Measurements from ENCODE around the gene MAPK4. TPM values are rescaled to one million over a fixed set of nuclear protein-coding genes. Genes with fewer than 3 reads are reported as not detected.
"Not testable (repeated sequence)": the region's sequence is repeated elsewhere in the genome, so short reads cannot be mapped to it uniquely, and the experiment has no call there.

Gene MAPK4
- total RNA-seq, 2 donors from 2014 or later, result 1.0 to 1.6 TPM

DNA sequence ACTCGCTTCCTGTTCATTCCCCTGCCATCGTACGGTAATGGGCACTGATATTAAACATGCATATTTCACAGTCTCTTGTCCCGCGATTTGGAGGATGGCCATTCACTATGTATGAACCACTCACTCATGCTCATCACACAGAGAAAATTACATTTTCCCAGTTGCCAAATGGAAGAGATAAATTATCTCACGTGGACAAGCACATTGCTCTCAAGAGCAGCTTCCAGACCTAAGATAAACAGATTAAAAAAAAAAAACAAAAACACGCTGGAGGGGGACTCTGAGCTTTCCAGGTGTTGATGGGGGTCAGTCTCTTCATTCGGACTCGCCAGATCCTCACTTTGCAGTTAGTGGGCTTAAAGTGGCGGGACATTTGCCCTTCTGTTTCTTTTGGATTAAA is 1.7 kb upstream of the MAPK4 start:
- H3K4me1 ChIP-seq, result peaks cover 14% of the 10 kb centered on the region
- no peaks in the 10 kb centered on the region for H3K27me3 ChIP-seq
- ATAC-seq (no peak), DNase-seq (no peak)
- no peak for TF ChIP-seq POLR2A (IDR thresholded peaks at IDR 0.05)
- TF ChIP-seq, protein P1, sequence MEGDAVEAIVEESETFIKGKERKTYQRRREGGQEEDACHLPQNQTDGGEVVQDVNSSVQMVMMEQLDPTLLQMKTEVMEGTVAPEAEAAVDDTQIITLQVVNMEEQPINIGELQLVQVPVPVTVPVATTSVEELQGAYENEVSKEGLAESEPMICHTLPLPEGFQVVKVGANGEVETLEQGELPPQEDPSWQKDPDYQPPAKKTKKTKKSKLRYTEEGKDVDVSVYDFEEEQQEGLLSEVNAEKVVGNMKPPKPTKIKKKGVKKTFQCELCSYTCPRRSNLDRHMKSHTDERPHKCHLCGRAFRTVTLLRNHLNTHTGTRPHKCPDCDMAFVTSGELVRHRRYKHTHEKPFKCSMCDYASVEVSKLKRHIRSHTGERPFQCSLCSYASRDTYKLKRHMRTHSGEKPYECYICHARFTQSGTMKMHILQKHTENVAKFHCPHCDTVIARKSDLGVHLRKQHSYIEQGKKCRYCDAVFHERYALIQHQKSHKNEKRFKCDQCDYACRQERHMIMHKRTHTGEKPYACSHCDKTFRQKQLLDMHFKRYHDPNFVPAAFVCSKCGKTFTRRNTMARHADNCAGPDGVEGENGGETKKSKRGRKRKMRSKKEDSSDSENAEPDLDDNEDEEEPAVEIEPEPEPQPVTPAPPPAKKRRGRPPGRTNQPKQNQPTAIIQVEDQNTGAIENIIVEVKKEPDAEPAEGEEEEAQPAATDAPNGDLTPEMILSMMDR (IDR thresholded peaks at IDR 0.05), result no peak
- intact Hi-C loops (cut with DNase I), result no loop called here
- H3K36me3 ChIP-seq (replicated peaks in 1 of 2; ENCODE audit: insufficient read depth in 1 of 2, low read depth in 2 of 2), result no peaks in the 10 kb centered on the region
- H3K9me3 ChIP-seq, result no peaks in the 10 kb centered on the region
- H3K27ac ChIP-seq, result no peak overlapping the region
- no peak overlapping the region for H3K4me3 ChIP-seq
- 61 to 63% methylated on average over 10 of the region's 10 CpGs for WGBS, 2 donors

DNA sequence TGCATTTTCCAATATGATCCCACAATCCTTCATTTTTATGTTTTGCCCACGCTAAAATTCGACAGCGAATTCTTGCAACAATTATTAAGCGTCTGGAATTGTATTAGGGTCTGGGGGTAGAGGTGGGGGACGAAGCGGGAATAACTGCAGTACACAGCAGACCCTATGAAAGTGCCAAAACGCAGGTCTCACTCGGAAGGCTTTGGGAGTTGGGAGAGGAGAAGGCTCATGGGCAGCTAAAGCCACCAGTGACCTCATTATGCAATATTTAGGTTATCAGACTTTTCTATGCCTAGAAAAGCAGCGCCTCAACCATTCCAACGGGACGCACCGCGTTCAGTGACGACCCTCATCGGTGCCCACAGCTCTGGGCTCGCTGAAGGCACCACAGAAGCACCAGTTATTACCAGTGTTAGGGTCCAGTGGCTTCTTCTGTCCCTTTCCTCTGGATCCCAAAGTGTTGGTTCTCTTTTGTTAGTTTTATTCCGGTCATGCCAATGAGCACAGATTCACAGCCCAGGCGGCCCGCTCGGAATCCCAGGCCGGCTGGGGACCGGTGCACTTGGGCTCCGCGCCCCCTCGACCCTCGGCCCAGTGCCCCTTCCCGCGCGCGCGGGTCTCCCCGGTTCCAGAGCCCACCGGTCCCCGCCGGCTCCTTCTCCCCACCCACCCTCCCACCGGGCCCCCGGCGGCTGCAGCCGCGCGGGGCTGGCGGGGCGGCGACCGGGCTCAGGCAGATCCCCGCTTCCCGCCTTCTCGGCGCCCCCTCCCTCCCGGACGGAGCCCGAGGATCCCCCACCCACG is 737 bp upstream of the MAPK4 start:
- H3K4me1 ChIP-seq, result peaks cover 14% of the 10 kb centered on the region
- TF ChIP-seq POLR2A (IDR thresholded peaks at IDR 0.05), result no peak
- TF ChIP-seq, protein P1 (IDR thresholded peaks at IDR 0.05), result no peak
- DNase-seq, result peak in 3 of 4 donors; percentile 12 to 14 (median 12)
- no peaks in the 10 kb centered on the region for H3K36me3 ChIP-seq (replicated peaks in 1 of 2; ENCODE audit: insufficient read depth in 1 of 2, low read depth in 2 of 2)
- ATAC-seq, result no peak
- H3K27ac ChIP-seq, result peak overlapping the region; percentile 41 to 78 (median 68)
- intact Hi-C loops (cut with DNase I), result no loop called here
- 14 to 52% methylated on average over 17 to 49 of the region's 53 CpGs for WGBS, 2 donors
- H3K4me3 ChIP-seq, result peak overlapping the region; percentile 37 to 53
- H3K9me3 ChIP-seq, result no peaks in the 10 kb centered on the region
- no peaks in the 10 kb centered on the region for H3K27me3 ChIP-seq

DNA sequence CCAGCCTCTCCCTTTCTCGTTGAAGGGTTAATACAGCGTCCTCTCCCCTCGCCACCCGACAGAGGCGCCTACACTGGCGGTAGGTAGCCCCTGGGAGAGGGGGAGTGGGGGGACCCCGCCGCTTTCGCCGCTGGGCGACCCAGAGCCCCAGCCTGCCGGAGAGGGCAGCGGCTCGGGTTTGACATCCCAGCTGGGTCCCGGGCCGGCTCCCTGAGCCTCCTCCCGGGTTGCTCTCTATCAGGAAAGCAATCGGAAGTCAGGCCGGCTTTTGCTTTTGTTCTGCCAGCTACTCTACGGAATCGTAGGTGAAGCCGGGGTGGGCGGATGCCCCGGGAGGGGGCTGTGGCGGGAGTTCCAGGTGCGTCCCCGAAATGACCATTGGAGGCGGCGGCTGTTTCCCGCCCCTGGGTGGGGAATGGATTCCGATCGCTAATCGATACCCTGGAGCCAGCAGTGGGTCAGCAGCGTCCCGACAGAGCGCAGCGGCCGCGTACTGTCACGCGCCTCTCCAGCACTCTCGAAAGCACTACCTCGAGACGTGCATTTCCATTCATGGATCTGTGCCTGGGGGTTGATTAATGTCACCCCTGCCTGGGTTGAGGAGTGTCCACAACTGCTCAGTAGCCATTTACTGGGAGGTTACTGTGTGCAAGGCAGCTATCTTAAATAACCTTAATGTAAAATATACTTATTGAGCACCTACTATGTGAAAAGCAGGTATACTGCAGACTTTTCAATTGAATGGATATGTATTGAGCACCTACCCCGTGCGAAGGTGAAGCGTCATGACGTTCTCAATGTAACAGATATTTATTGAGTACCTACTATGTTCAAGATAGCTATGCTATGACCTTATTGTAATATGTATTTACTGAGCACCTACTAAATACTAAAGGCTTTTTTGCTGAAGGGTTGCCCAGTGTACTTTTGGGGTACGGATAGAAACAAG is 1.1 kb downstream of the MAPK4 start:
- no peak overlapping the region for H3K27ac ChIP-seq
- no peaks in the 10 kb centered on the region for H3K9me3 ChIP-seq
- H3K27me3 ChIP-seq, result no peaks in the 10 kb centered on the region
- H3K4me1 ChIP-seq, result peaks cover 14% of the 10 kb centered on the region
- peak; percentile 8 to 39 (median 23) for DNase-seq
- peak overlapping the region; percentile 17 to 40 for H3K4me3 ChIP-seq
- intact Hi-C loops (cut with DNase I), result no loop called here
- WGBS, 2 donors, result 5 to 6% methylated on average over 34 to 49 of the region's 49 CpGs
- TF ChIP-seq, protein P1 (IDR thresholded peaks at IDR 0.05), result no peak
- no peak for TF ChIP-seq POLR2A (IDR thresholded peaks at IDR 0.05)
- H3K36me3 ChIP-seq (replicated peaks in 1 of 2; ENCODE audit: insufficient read depth in 1 of 2, low read depth in 2 of 2), result no peaks in the 10 kb centered on the region
- ATAC-seq, result no peak

DNA sequence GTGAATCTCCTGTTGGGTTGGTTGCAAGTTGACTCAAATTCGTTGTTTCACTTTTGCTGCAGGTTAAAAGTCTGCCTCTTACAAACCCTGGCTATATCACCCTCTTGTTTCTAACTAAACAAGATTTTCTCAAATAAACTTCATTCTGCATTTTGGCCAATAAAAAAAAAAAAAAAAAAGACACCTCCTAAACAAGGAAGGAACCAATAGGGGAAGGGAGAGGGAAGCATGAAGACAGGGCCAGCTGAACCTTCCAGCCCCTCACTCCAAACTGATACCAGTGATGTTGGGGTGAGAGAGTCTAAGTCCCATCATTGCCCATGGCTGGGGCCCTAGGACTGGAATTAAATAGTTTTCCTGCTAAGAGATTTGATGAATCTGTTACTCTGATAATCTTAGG is 2.4 kb downstream of the MAPK4 start:
- H3K4me1 ChIP-seq, result peaks cover 14% of the 10 kb centered on the region
- H3K36me3 ChIP-seq (replicated peaks in 1 of 2; ENCODE audit: insufficient read depth in 1 of 2, low read depth in 2 of 2); DNase-seq; H3K4me3 ChIP-seq; H3K9me3 ChIP-seq; ATAC-seq; intact Hi-C loops (cut with DNase I); H3K27me3 ChIP-seq; H3K27ac ChIP-seq: not testable (repeated sequence)
- WGBS, 2 donors, result 70 to 79% methylated on average over 1 of the region's 1 CpG

DNA sequence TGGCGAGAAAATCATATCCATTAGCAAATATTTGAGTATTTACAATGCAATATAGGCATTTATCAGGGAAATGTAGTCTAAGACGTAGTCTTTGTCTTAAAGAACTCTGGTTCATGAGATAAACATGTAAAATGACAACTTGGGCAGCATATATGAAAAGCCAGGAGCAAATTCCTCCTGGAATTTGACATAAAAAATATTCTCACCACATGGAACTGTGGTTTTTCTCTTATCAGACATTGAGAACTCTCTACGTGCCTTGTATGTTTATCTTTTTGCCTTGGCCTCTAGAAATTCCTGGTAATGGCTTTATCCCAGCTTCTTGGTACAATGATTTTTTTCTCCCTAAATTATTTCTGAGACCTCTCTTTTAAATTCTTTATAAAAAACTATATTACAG is 2.8 kb downstream of the MAPK4 start:
- DNase-seq (no peak), ATAC-seq (no peak)
- H3K27me3 ChIP-seq, result no peaks in the 10 kb centered on the region
- WGBS, 2 donors, result 65 to 73% methylated on average over 3 of the region's 3 CpGs
- no peaks in the 10 kb centered on the region for H3K36me3 ChIP-seq (replicated peaks in 1 of 2; ENCODE audit: insufficient read depth in 1 of 2, low read depth in 2 of 2)
- intact Hi-C loops (cut with DNase I), result no loop called here
- H3K4me3 ChIP-seq, result no peak overlapping the region
- TF ChIP-seq POLR2A (IDR thresholded peaks at IDR 0.05), result no peak
- TF ChIP-seq, protein P1 (IDR thresholded peaks at IDR 0.05), result no peak
- peaks cover 14% of the 10 kb centered on the region for H3K4me1 ChIP-seq
- no peak overlapping the region for H3K27ac ChIP-seq
- no peaks in the 10 kb centered on the region for H3K9me3 ChIP-seq

Measured in body of pancreas (tissue), 4 donors.